Fibroblast of lung (primary cell): Measurements from ENCODE around the gene MANSC1. TPM values are rescaled to one million over a fixed set of nuclear protein-coding genes. Genes with fewer than 3 reads are reported as not detected.

ENCODE experiments used
- DNase-seq, 2 donors: peaks; one replicate each; pipeline versions ENCODE4 v3.0.0 to v3.0.0-alpha.2; 2010; ENCODE audit warnings: low read depth in 2 of 2
- H2AFZ ChIP-seq: 2 replicates; pipeline ENCODE4 v1.5.1; 2012; ENCODE audit warnings: low read length, control low read depth, inconsistent platforms
- H3K27ac ChIP-seq: 2 replicates; pipeline ENCODE4 v1.5.1; 2011; ENCODE audit warnings: low read length, control low read depth; ENCODE audit not compliant: insufficient read depth
- H3K27me3 ChIP-seq: 2 replicates; pipeline ENCODE4 v1.5.1; 2011; ENCODE audit warnings: mild to moderate bottlenecking, low read length; ENCODE audit not compliant: control insufficient read depth, insufficient read depth
- H3K36me3 ChIP-seq: 2 replicates; pipeline ENCODE4 v1.5.1; 2011; ENCODE audit warnings: low read length; ENCODE audit not compliant: control insufficient read depth, insufficient read depth
- H3K4me1 ChIP-seq: 2 replicates; pipeline ENCODE4 v1.5.1; 2011; ENCODE audit warnings: low read length; ENCODE audit not compliant: control insufficient read depth, insufficient read depth; ENCODE audit errors: extremely low read depth
- H3K4me2 ChIP-seq: 2 replicates; pipeline ENCODE4 v1.5.1; 2011; ENCODE audit warnings: low read length, control low read depth; ENCODE audit not compliant: insufficient read depth; ENCODE audit errors: extremely low read depth
- H3K4me3 ChIP-seq, 4 experiments: fragments of 200-600 bp in 1 of 4; sonication (generic) in 1 of 4; replicated peaks in 1 of 4; 2 replicates each; pipeline ENCODE4 v1.5.1; 2011 to 2016; ENCODE audit warnings: low read length in 4 of 4, low read depth in 3 of 4, mild to moderate bottlenecking in 3 of 4, control low read depth in 2 of 4, inconsistent platforms in 1 of 4, mixed read lengths in 1 of 4; ENCODE audit not compliant: insufficient read depth in 1 of 4; ENCODE audit errors: control extremely low read depth in 1 of 4
- H3K79me2 ChIP-seq: 2 replicates; pipeline ENCODE4 v1.5.1; 2012; ENCODE audit warnings: mild to moderate bottlenecking, low read length, inconsistent platforms; ENCODE audit not compliant: control insufficient read depth, insufficient read depth
- H3K9ac ChIP-seq: 2 replicates; pipeline ENCODE4 v1.5.1; 2011; ENCODE audit warnings: mild to moderate bottlenecking, low read length, control low read depth; ENCODE audit not compliant: insufficient read depth
- H3K9me3 ChIP-seq: 2 replicates; pipeline ENCODE4 v1.5.1; 2012; ENCODE audit warnings: low read depth, low read length; ENCODE audit not compliant: control insufficient read depth, insufficient read depth
- H4K20me1 ChIP-seq: 2 replicates; pipeline ENCODE4 v1.5.1; 2011; ENCODE audit warnings: low read length; ENCODE audit not compliant: control insufficient read depth, insufficient read depth; ENCODE audit errors: extremely low read depth
- EZH2 ChIP-seq: IDR thresholded peaks from 2 replicates; pipeline ENCODE4 v1.5.1; 2012; ENCODE audit warnings: low read length, control low read depth, mild to moderate bottlenecking; ENCODE audit errors: missing control alignments
- polyA plus RNA-seq, 2 donors: library from polyadenylated mRNA; depleted of rRNA in 1 of 2; stranded (reverse) in 1 of 2; unstranded in 1 of 2; fragments of >200 nt; gene quantifications; 2 replicates each; pipeline ENCODE4 v1.2.1, GENCODE V29; 2011 to 2012; ENCODE audit warnings: missing spikeins in 1 of 2
- total RNA-seq: library from RNA; depleted of rRNA; stranded (reverse); fragments of >200 nt; gene quantifications from 2 replicates; pipeline ENCODE4 v1.2.1, GENCODE V29; 2014
- TF ChIP-seq, protein P1 (sequence below), 2 donors: IDR thresholded peaks in 1 of 2; conservative IDR thresholded peaks in 1 of 2; 1 replicate in 1 of 2; 2 replicates in 1 of 2; pipeline ENCODE4 v1.5.1; 2011 to 2012; ENCODE audit warnings: low read length in 2 of 2, control low read depth in 1 of 2, inconsistent platforms in 1 of 2, low read depth in 1 of 2, mild to moderate bottlenecking in 1 of 2

Gene MANSC1
- total and polyA plus RNA-seq, 2 donors (not counting 1 experiment from before 2014, with no cell fraction given): 1.8 to 3.7 TPM

DNA sequence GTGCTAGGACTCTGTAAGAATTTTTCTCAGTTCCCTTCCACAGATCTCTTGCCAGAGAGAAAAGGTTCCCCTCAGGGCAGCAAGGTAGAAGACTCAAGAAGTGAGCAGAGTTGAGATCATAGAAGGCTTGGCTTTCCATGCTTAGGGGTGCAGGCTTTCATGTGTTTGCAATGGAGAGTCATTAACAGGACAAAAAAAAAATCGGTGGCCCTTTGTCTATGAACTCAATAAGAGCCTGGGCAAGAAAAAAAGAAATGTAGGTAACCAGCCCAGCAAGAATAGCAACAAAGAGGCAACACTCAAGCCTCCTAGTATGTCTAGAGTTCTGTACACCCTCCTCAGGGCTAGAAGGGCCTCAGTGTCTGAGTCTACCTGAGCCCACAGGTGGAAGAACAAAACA is 59.8 kb downstream of the MANSC1 start:
- TF ChIP-seq EZH2: no peak
- TF ChIP-seq, protein P1, sequence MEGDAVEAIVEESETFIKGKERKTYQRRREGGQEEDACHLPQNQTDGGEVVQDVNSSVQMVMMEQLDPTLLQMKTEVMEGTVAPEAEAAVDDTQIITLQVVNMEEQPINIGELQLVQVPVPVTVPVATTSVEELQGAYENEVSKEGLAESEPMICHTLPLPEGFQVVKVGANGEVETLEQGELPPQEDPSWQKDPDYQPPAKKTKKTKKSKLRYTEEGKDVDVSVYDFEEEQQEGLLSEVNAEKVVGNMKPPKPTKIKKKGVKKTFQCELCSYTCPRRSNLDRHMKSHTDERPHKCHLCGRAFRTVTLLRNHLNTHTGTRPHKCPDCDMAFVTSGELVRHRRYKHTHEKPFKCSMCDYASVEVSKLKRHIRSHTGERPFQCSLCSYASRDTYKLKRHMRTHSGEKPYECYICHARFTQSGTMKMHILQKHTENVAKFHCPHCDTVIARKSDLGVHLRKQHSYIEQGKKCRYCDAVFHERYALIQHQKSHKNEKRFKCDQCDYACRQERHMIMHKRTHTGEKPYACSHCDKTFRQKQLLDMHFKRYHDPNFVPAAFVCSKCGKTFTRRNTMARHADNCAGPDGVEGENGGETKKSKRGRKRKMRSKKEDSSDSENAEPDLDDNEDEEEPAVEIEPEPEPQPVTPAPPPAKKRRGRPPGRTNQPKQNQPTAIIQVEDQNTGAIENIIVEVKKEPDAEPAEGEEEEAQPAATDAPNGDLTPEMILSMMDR (conservative IDR thresholded peaks at IDR 0.05 in 1 of 2, IDR thresholded peaks at IDR 0.05 in 1 of 2; ENCODE audit: low read depth in 1 of 2, low read length in 2 of 2): no peak
- no peaks in the 10 kb centered on the region for H3K79me2 ChIP-seq
- no peak for DNase-seq
- no peak overlapping the region for H3K9ac ChIP-seq
- H3K9me3 ChIP-seq: no peaks in the 10 kb centered on the region
- H3K36me3 ChIP-seq: no peaks in the 10 kb centered on the region
- H4K20me1 ChIP-seq: no peaks in the 10 kb centered on the region
- H3K27me3 ChIP-seq: no peaks in the 10 kb centered on the region
- H3K4me2 ChIP-seq: no peak overlapping the region
- no peak overlapping the region for H3K4me3 ChIP-seq
- H3K4me1 ChIP-seq: peaks cover 2% of the 10 kb centered on the region
- no peak overlapping the region for H2AFZ ChIP-seq
- H3K27ac ChIP-seq: no peak overlapping the region

DNA sequence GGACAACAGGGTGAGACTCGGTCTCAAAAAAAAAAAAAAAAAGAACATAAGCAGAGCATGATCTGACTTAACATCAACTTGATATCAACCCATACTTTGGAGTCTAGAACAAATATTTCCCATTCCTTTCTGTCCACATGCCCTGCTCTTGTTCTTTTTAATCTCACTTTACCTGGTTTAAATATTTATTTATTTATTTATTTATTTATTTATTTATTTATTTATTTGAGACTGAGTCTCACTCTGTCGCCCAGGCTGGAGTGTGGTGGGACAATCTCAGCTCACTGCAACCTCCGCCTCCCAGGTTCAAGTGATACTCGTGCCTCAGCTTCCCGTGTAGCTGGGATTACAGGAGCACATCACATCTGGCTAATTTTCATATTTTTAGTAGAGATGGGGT is 63.6 kb downstream of the MANSC1 start:
- H3K27me3 ChIP-seq: no peaks in the 10 kb centered on the region
- no peak overlapping the region for H3K27ac ChIP-seq
- no peaks in the 10 kb centered on the region for H3K9me3 ChIP-seq
- H3K79me2 ChIP-seq: no peaks in the 10 kb centered on the region
- no peaks in the 10 kb centered on the region for H3K36me3 ChIP-seq
- H4K20me1 ChIP-seq: no peaks in the 10 kb centered on the region
- H3K9ac ChIP-seq: no peak overlapping the region
- no peak overlapping the region for H3K4me3 ChIP-seq
- H2AFZ ChIP-seq: no peak overlapping the region
- TF ChIP-seq, protein P1 (conservative IDR thresholded peaks at IDR 0.05 in 1 of 2, IDR thresholded peaks at IDR 0.05 in 1 of 2; ENCODE audit: low read depth in 1 of 2, low read length in 2 of 2): no peak
- TF ChIP-seq EZH2: no peak
- DNase-seq: no peak
- H3K4me1 ChIP-seq: peaks cover 3% of the 10 kb centered on the region
- H3K4me2 ChIP-seq: no peak overlapping the region

DNA sequence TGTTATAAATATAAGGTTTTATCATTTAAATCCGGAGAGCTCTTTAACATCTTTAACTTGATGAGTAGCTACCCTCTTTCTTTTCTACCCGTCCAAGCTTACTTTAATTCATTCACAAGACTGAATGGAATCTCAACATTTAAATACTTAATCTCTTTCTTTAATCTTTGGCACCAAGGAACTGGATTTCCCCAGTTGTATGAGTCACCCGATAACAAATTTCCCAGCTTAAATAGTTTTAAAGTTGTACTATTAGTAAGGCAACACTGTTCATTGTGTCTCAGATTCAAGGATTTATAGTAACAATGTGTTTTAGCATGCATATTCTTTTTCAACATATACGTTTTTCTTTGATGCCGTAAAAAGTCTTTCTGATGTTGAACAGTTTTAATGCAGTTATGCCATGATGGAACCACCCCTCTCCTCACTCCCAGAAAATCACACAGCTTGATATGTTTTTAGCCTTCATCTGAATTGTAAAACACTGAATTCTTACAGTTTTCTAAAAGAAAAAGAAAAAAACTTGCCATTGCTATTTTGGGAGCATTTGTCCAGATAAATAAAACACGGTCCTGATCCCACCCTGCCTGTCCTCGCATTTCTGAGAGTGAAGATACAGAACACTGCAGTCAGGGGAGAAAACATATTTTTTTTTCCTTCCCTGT is 67.1 kb downstream of the MANSC1 start:
- Histone ChIP-seq H3K36me3 (no peaks in the 10 kb centered on the region), H2AFZ (no peak overlapping the region), H3K9ac (no peak overlapping the region), H3K4me1 (peaks cover 3% of the 10 kb centered on the region), H3K9me3 (no peaks in the 10 kb centered on the region), H4K20me1 (no peaks in the 10 kb centered on the region), H3K27ac (no peak overlapping the region), H3K4me3 (no peak overlapping the region), H3K27me3 (no peaks in the 10 kb centered on the region), H3K79me2 (no peaks in the 10 kb centered on the region), H3K4me2 (no peak overlapping the region)
- peak; percentile 68 to 90 for DNase-seq
- TF ChIP-seq EZH2: no peak
- TF ChIP-seq, protein P1 (conservative IDR thresholded peaks at IDR 0.05 in 1 of 2, IDR thresholded peaks at IDR 0.05 in 1 of 2; ENCODE audit: low read depth in 1 of 2, low read length in 2 of 2): no peak
